ENCODE results near the gene TNFRSF4. TPM values are rescaled to one million over a fixed set of nuclear protein-coding genes. Genes with fewer than 3 reads are reported as not detected.

The TNFRSF4 gene
- polyA plus RNA-seq, 12 donors: 1.1 to 2.5 (median 1.7) TPM; not detected in 2

DNA sequence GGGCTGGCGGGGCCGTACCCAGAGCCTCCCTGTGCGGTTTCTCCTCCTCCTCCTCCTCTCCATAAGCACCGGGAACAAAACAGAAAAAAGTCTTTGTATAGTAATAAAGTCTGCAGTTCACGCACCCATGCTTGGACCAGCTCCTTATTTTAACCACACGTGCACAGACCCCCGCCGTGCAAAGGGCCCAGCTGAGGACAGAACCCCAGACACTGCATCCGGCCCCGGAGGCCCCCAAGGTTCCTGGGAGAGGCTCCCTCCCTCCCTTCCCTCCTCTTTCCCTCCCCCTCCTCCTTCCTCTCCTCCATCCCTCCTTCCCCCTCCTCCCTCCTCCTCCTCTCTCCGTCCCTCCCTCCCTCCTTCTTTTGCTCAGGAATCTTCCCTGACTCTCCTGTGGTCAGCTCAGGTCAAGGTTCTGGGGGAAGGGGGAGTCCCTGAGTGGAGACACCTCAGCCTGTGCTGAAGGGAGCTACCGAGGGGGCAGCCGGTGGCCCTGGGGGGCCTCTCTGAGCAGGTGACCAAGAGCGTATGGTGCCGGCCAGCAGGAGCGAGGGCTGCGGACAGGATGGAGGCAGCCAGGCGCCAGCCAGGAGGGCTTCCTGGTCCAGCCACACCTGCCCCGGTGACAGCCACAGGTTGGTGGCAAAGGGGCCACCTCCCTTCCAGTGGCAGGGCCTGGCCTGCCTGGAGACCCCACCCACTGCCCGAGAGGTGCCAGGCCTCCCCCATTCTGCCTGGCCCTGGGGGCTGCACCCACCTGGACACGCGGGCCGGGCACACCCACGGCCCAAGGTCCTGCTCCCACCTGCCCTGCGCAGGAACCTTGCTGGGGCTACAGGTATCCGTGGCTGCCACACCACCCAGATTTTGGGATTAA, 43.5 kb downstream of the TNFRSF4 start:
- no peak for DNase-seq

- DNase-seq: no peak
Measured at GRCh38 chr1:1169429-1170214, 44.3 kb downstream of the TNFRSF4 start.

- no peak for DNase-seq
Measured at GRCh38 chr1:1168451-1169411, 45.2 kb downstream of the TNFRSF4 start.

DNA sequence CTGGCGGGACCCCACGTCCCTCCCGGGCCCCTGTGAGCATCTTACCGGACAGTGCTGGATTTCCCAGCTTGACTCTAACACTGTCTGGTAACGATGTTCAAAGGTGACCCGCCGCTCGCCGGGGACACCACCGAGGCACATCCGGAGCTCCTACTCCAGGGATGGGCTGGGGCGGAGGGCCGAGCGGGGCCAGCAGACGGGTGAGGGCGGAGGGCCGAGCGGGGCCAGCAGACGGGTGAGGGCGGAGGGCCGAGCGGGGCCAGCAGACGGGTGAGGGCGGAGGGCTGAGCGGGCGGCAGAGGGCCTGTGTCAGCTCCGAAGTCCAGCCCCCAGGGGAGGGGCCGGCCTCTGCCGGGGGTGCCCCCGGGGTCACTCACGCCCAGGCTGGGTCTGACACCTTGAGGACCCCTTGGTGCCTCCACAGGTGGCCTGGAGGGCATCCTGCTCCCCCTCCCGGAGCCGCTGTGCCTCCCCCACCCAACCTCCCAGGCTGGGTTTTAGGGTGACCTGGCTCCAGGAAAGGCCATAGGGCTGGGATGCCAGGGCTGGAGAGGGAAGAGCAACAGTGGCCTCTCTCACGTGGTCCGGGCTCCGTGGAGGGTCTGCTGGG, 46.0 kb downstream of the TNFRSF4 start:
- no peak for DNase-seq

GRCh38 chr1:1167398-1167821, 46.5 kb downstream of the TNFRSF4 start:
- DNase-seq: no peak

- DNase-seq: no peak
Measured at GRCh38 chr1:1166642-1167397, 47.1 kb downstream of the TNFRSF4 start.

GRCh38 chr1:1165900-1166421, 48.0 kb downstream of the TNFRSF4 start:
- no peak for DNase-seq

DNA sequence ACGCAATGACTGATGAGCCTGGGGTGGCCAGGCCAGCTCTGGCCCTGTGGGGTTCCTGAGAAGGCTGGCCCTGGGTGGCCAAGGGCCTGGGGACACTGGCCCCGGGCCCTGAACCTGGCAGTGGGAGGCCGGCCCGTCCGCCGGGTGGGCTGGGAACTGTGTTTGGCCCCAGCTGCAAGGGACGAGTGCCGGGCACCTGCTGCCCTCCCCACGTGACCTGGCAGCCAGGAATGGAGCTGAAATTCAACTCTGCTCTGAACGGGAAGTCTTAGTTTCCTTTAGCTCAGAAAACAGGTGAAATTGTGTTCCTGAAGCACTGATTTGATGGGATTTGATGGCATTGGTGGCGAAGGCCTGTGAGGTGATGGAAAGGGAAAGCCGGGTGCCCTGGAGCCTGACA, 48.5 kb downstream of the TNFRSF4 start:
- DNase-seq: no peak

DNA sequence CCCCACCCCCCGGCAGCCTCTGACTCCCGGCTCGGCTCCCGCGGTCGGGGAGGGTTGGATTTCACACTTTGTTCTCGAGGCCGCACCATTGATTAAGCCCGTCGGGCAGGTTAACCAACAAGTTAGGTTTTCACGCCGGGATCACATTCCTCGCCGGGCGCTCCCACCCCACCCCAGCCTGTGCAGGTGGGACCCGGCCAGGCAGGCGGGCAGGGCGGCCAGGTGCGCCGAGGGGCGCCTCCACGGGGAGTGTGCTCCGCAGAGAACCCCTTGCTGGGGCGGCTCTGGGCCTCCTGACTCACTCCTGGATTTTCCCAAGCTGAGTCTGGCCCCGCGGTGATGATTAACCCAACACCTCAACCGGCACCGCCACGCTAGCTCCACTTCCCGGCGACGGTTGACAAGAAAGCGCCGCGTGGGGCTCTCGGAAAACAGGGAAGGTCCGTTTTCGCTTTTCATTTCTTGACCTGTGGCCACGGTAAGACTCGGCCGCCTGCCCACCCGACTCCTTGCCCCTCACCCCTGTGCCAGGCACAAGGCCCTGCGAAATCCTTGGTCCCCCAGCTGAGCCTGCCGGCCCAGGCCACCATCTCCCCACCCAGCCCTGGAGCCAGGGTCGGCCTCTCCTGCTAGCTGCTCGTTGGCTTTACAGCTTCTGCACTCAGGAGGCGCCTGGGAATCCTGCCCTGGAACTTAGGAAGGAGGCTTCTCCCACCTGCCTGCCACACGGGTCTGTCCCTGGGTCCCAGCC, 49.1 kb downstream of the TNFRSF4 start:
- no peak for DNase-seq

DNA sequence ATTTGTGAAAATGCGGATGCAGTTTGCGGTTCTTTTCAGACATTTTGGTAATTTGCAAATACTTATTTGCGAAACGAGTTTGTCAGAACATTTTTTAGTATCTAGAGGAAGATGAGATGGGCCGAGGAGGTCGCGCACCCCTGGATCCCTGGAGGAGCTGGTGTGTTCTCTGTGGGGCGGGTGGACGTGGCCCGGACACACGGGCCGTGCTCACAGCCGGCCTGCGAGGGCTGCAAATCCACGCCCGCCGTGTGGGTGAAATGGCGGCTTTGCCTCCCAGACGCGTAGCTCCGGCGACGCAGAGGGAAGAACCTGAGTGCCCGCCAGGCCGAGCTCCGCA, 49.6 kb downstream of the TNFRSF4 start:
- no peak for DNase-seq

- no peak for DNase-seq
Measured at GRCh38 chr1:1163538-1164070, 50.3 kb downstream of the TNFRSF4 start.

GRCh38 chr1:1162597-1163537, 51.1 kb downstream of the TNFRSF4 start:
- DNase-seq: no peak

DNA sequence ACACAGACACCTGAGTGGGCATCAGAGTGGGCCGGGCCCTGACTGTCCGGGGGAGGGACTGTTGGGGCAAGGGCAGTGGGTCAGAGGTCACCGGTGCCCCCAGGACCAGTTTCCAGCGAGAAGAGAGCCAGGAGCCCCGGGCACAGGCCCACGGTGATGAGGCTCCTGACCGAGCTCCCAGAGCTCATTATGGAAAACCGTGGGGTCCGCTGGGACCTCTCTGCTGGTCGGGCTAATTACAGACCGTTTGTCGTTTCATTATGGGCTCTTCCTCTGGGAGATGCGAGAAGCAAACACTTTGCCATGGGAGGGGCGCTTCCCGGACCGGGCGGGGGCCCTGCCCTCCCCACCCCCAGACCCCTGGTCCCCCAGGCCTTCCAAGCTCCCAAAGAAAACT, 52.3 kb downstream of the TNFRSF4 start:
- no peak for DNase-seq

Other genes starting within 250 kb of the TNFRSF4 start
- 1 to 10 TPM in 3 of 12 donors, not detected in 9; 1.2 to 6.2 (median 1.4) TPM for gene PLEKHN1, start 247.7 kb downstream of the TNFRSF4 start, polyA plus RNA-seq (ENCODE audit: insufficient read length in 12 of 12)
- 1 to 10 TPM in 9 of 12 donors, under 1 TPM in 1, not detected in 2; 0.73 to 5.3 (median 1.7) TPM for gene PERM1, start 232.1 kb downstream of the TNFRSF4 start, polyA plus RNA-seq (ENCODE audit: insufficient read length in 12 of 12)
- 10 to 100 TPM in 7 of 12 donors, 1 to 10 TPM in 4, not detected in 1; 6.4 to 34.3 (median 10.3) TPM for gene HES4, start 214.1 kb downstream of the TNFRSF4 start, polyA plus RNA-seq (ENCODE audit: insufficient read length in 12 of 12)
- 10 to 100 TPM in 1 of 12 donors, 1 to 10 TPM in 10, not detected in 1; 5.0 to 28.8 (median 6.8) TPM for gene ISG15, start 200.7 kb downstream of the TNFRSF4 start, polyA plus RNA-seq (ENCODE audit: insufficient read length in 12 of 12)
- 10 to 100 TPM in 11 of 12 donors, not detected in 1; 26.2 to 84.3 (median 35.7) TPM for gene AGRN, start 194.0 kb downstream of the TNFRSF4 start, polyA plus RNA-seq (ENCODE audit: insufficient read length in 12 of 12)
- gene RNF223, start 139.8 kb downstream of the TNFRSF4 start, polyA plus RNA-seq (ENCODE audit: insufficient read length in 12 of 12): under 1 TPM in 5 of 12 donors, not detected in 7; 0.09 to 0.43 (median 0.13) TPM
- gene C1orf159, start 98.1 kb downstream of the TNFRSF4 start, polyA plus RNA-seq (ENCODE audit: insufficient read length in 12 of 12): 10 to 100 TPM in 1 of 12 donors, 1 to 10 TPM in 10, not detected in 1; 3.5 to 11.4 (median 5.6) TPM
- gene TTLL10, start 40.3 kb downstream of the TNFRSF4 start, polyA plus RNA-seq (ENCODE audit: insufficient read length in 12 of 12): under 1 TPM in 7 of 12 donors, not detected in 5; 0.10 to 0.72 (median 0.33) TPM
- gene TNFRSF18, start 7.6 kb downstream of the TNFRSF4 start, polyA plus RNA-seq (ENCODE audit: insufficient read length in 12 of 12): 1 to 10 TPM in 9 of 12 donors, under 1 TPM in 1, not detected in 2; 0.87 to 4.2 (median 2.6) TPM
- 100 to 1,000 TPM in 2 of 12 donors, 10 to 100 TPM in 9, not detected in 1; 71.1 to 160 (median 81.8) TPM for gene SDF4, start 17.8 kb upstream of the TNFRSF4 start, polyA plus RNA-seq (ENCODE audit: insufficient read length in 12 of 12)
- gene B3GALT6, start 18.1 kb upstream of the TNFRSF4 start, polyA plus RNA-seq (ENCODE audit: insufficient read length in 12 of 12): 100 to 1,000 TPM in 1 of 12 donors, 10 to 100 TPM in 11; 12.3 to 155 (median 16.1) TPM
- 1 to 10 TPM in 10 of 12 donors, not detected in 2; 2.0 to 5.4 (median 2.4) TPM for gene C1QTNF12, start 32.6 kb upstream of the TNFRSF4 start, polyA plus RNA-seq (ENCODE audit: insufficient read length in 12 of 12)
- gene UBE2J2, start 59.7 kb upstream of the TNFRSF4 start, polyA plus RNA-seq (ENCODE audit: insufficient read length in 12 of 12): 10 to 100 TPM in 11 of 12 donors, not detected in 1; 28.1 to 52.6 (median 37.7) TPM
- gene SCNN1D, start 66.3 kb upstream of the TNFRSF4 start, polyA plus RNA-seq (ENCODE audit: insufficient read length in 12 of 12): 10 to 100 TPM in 1 of 12 donors, 1 to 10 TPM in 10, not detected in 1; 2.4 to 10.0 (median 4.3) TPM
- 10 to 100 TPM in 11 of 12 donors, not detected in 1; 27.5 to 88.5 (median 36.2) TPM for gene ACAP3, start 93.8 kb upstream of the TNFRSF4 start, polyA plus RNA-seq (ENCODE audit: insufficient read length in 12 of 12)
- gene PUSL1, start 94.4 kb upstream of the TNFRSF4 start, polyA plus RNA-seq (ENCODE audit: insufficient read length in 12 of 12): 1 to 10 TPM in 10 of 12 donors, not detected in 2; 3.3 to 8.0 (median 5.2) TPM
- gene INTS11, start 110.5 kb upstream of the TNFRSF4 start, polyA plus RNA-seq (ENCODE audit: insufficient read length in 12 of 12): 100 to 1,000 TPM in 2 of 12 donors, 10 to 100 TPM in 9, not detected in 1; 60.1 to 138 (median 75.5) TPM
- gene CPTP, start 110.6 kb upstream of the TNFRSF4 start, polyA plus RNA-seq (ENCODE audit: insufficient read length in 12 of 12): 10 to 100 TPM in 11 of 12 donors, not detected in 1; 10.5 to 22.7 (median 13.5) TPM
- 1 to 10 TPM in 10 of 12 donors, not detected in 2; 1.0 to 4.6 (median 2.1) TPM for gene TAS1R3, start 117.1 kb upstream of the TNFRSF4 start, polyA plus RNA-seq (ENCODE audit: insufficient read length in 12 of 12)
- 10 to 100 TPM in 11 of 12 donors, not detected in 1; 24.2 to 54.3 (median 33.0) TPM for gene DVL1, start 135.3 kb upstream of the TNFRSF4 start, polyA plus RNA-seq (ENCODE audit: insufficient read length in 12 of 12)
- 100 to 1,000 TPM in 2 of 12 donors, 10 to 100 TPM in 9, not detected in 1; 48.9 to 192 (median 66.7) TPM for gene MXRA8, start 144.4 kb upstream of the TNFRSF4 start, polyA plus RNA-seq (ENCODE audit: insufficient read length in 12 of 12)
- gene AURKAIP1, start 161.1 kb upstream of the TNFRSF4 start, polyA plus RNA-seq (ENCODE audit: insufficient read length in 12 of 12): 10 to 100 TPM in 11 of 12 donors, not detected in 1; 42.4 to 71.8 (median 52.7) TPM
- gene CCNL2, start 185.2 kb upstream of the TNFRSF4 start, polyA plus RNA-seq (ENCODE audit: insufficient read length in 12 of 12): 100 to 1,000 TPM in 11 of 12 donors, not detected in 1; 116 to 262 (median 151) TPM
- 100 to 1,000 TPM in 9 of 12 donors, 10 to 100 TPM in 2, not detected in 1; 96.9 to 118 (median 106) TPM for gene MRPL20, start 193.1 kb upstream of the TNFRSF4 start, polyA plus RNA-seq (ENCODE audit: insufficient read length in 12 of 12)
- gene ANKRD65, start 207.1 kb upstream of the TNFRSF4 start, polyA plus RNA-seq (ENCODE audit: insufficient read length in 12 of 12): 10 to 100 TPM in 10 of 12 donors, 1 to 10 TPM in 1, not detected in 1; 9.0 to 27.8 (median 13.8) TPM
- 100 to 1,000 TPM in 1 of 12 donors, 10 to 100 TPM in 11; 37.0 to 205 (median 46.0) TPM for gene VWA1, start 221.5 kb upstream of the TNFRSF4 start, polyA plus RNA-seq (ENCODE audit: insufficient read length in 12 of 12)
- gene ATAD3C, start 235.5 kb upstream of the TNFRSF4 start, polyA plus RNA-seq (ENCODE audit: insufficient read length in 12 of 12): 1 to 10 TPM in 1 of 12 donors, under 1 TPM in 9, not detected in 2; 0.33 to 2.8 (median 0.64) TPM

All from muscle of arm (tissue), 12 donors.